SK-N-SH treated with all-trans-retinoic acid at 6 μM for 48 hours (cell line): ENCODE data around the gene SLC45A1.

Source experiments
- ATAC-seq: fragments of 200-7000 bp; cut with Tn5 transposase; 3 replicates; pipeline ENCODE4 v1.9.1; 2020; ENCODE audit warnings: mild to moderate bottlenecking, moderate library complexity
- BACH2 ChIP-seq: fragments of 250-450 bp; sonication (Bioruptor Pico); IDR thresholded peaks from 2 replicates; pipeline ENCODE4 v1.9.0; 2021; ENCODE audit warnings: mild to moderate bottlenecking, borderline replicate concordance
- CREB5 ChIP-seq: fragments of 250-450 bp; sonication (Bioruptor Pico); IDR thresholded peaks from 2 replicates; pipeline ENCODE4 v1.5.1; 2020; ENCODE audit warnings: low read depth, mild to moderate bottlenecking, moderate library complexity
- CSDC2 ChIP-seq: fragments of 250-450 bp; sonication (Bioruptor Pico); IDR thresholded peaks from 2 replicates; pipeline ENCODE4 v1.5.0; 2020; ENCODE audit warnings: mild to moderate bottlenecking, moderate library complexity
- CSRNP3 ChIP-seq: fragments of 250-450 bp; sonication (Bioruptor Pico); IDR thresholded peaks from 2 replicates; pipeline ENCODE4 v1.5.1; 2021; ENCODE audit warnings: mild to moderate bottlenecking, moderate library complexity
- ESRRG ChIP-seq: fragments of 250-450 bp; sonication (Bioruptor Pico); IDR thresholded peaks from 2 replicates; pipeline ENCODE4 v1.6.1; 2021; ENCODE audit warnings: mild to moderate bottlenecking
- GLIS3 ChIP-seq: fragments of 250-450 bp; sonication (Bioruptor Pico); IDR thresholded peaks from 2 replicates; pipeline ENCODE4 v1.5.0; 2020; ENCODE audit warnings: mild to moderate bottlenecking, moderate library complexity
- PATZ1 ChIP-seq: fragments of 250-450 bp; sonication (Bioruptor Pico); IDR thresholded peaks from 2 replicates; pipeline ENCODE4 v1.8.0; 2020; ENCODE audit warnings: mild to moderate bottlenecking, moderate library complexity, borderline replicate concordance
- POU6F1 ChIP-seq: fragments of 250-450 bp; sonication (Bioruptor Pico); IDR thresholded peaks from 2 replicates; pipeline ENCODE4 v1.8.0; 2021; ENCODE audit warnings: low read depth, mild to moderate bottlenecking, moderate library complexity, borderline replicate concordance
- PPARA ChIP-seq: fragments of 250-450 bp; sonication (Bioruptor Pico); IDR thresholded peaks from 2 replicates; pipeline ENCODE4 v1.5.0; 2020; ENCODE audit warnings: mild to moderate bottlenecking, borderline replicate concordance
- RARB ChIP-seq: fragments of 250-450 bp; sonication (Bioruptor Pico); IDR thresholded peaks from 2 replicates; pipeline ENCODE4 v1.8.0; 2021; ENCODE audit warnings: mild to moderate bottlenecking, moderate library complexity
- SNAI2 ChIP-seq: fragments of 250-450 bp; sonication (Bioruptor Pico); IDR thresholded peaks from 2 replicates; pipeline ENCODE4 v1.5.0; 2020; ENCODE audit warnings: mild to moderate bottlenecking, moderate library complexity
- TOX ChIP-seq: fragments of 250-450 bp; sonication (Bioruptor Pico); IDR thresholded peaks from 2 replicates; pipeline ENCODE4 v1.8.0; 2021; ENCODE audit warnings: mild to moderate bottlenecking, moderate library complexity, borderline replicate concordance
- ZC3H10 ChIP-seq: fragments of 250-450 bp; sonication (Bioruptor Pico); IDR thresholded peaks from 2 replicates; pipeline ENCODE4 v1.5.1; 2021; ENCODE audit warnings: mild to moderate bottlenecking, moderate library complexity
- ZFP3 ChIP-seq: fragments of 250-450 bp; sonication (Bioruptor Pico); IDR thresholded peaks from 2 replicates; pipeline ENCODE4 v1.5.0; 2020; ENCODE audit warnings: mild to moderate bottlenecking, moderate library complexity
- ZFP30 ChIP-seq: fragments of 450-650 bp; formaldehyde crosslinking; IDR thresholded peaks from 2 replicates; pipeline ENCODE4 v1.5.0; 2022; ENCODE audit warnings: mild to moderate bottlenecking, moderate library complexity
- ZNF8 ChIP-seq: fragments of 450-650 bp; formaldehyde crosslinking; IDR thresholded peaks from 2 replicates; pipeline ENCODE4 v1.5.0; 2020; ENCODE audit warnings: mild to moderate bottlenecking, moderate library complexity

The SLC45A1 gene

GRCh38 chr1:8345621-8346415, 27.9 kb downstream of the SLC45A1 start:
- TF ChIP-seq CSRNP3 (CRISPR knock-in tag) (no peak), GLIS3 (CRISPR knock-in tag) (no peak)
- ATAC-seq: no peak

- TF ChIP-seq SNAI2 (no peak), ZC3H10 (CRISPR knock-in tag) (no peak), POU6F1 (no peak), CREB5 (CRISPR knock-in tag) (no peak), ZFP30 (CRISPR knock-in tag) (no peak), TOX (no peak), ESRRG (CRISPR knock-in tag) (no peak), PATZ1 (CRISPR knock-in tag) (no peak), PPARA (CRISPR knock-in tag) (no peak), GLIS3 (CRISPR knock-in tag) (no peak), ZNF8 (CRISPR knock-in tag) (no peak), BACH2 (CRISPR knock-in tag) (no peak), RARB (CRISPR knock-in tag) (no peak)
- no peak for ATAC-seq
These were observed 29.7 kb downstream of the SLC45A1 start for GRCh38 chr1:8347635-8348034.

- ATAC-seq: no peak
These were observed 30.3 kb downstream of the SLC45A1 start for GRCh38 chr1:8348047-8348776.

More at GRCh38 chr1:8348047-8348776, 30.3 kb downstream of the SLC45A1 start:
- TF ChIP-seq ZFP3 (CRISPR knock-in tag) (no peak), CSDC2 (no peak), CREB5 (CRISPR knock-in tag) (no peak), SNAI2 (no peak), PATZ1 (CRISPR knock-in tag) (no peak), POU6F1 (no peak)
